ENCODE results near the gene CCNI2. TPM values are rescaled to one million over a fixed set of nuclear protein-coding genes. Genes with fewer than 3 reads are reported as not detected.

CCNI2 gene
- total and polyA plus RNA-seq, 9 of the 15 experiments (the other 6 are each of a cell fraction or from before 2014, with no cell fraction given): 0.05 to 1.7 (median 0.81) TPM; not detected in 5

- peak; percentile 71; the same call in 1 of the 2 replicates for TF ChIP-seq ZNF592 (IDR thresholded peaks at IDR 0.05)
- no peak for TF ChIP-seq ZNF140 (CRISPR knock-in tag; IDR thresholded peaks at IDR 0.05)
- no peak for TF ChIP-seq POU5F1 (IDR thresholded peaks at IDR 0.05; ENCODE audit: borderline replicate concordance, low read depth, low read length, partially characterized antibody)
- no peak for TF ChIP-seq SIN3B (IDR thresholded peaks at IDR 0.05; ENCODE audit: low read depth)
- TF ChIP-seq ELF1 (tag; IDR thresholded peaks at IDR 0.05): no peak
- no peak for TF ChIP-seq ZNF212 (CRISPR knock-in tag; IDR thresholded peaks at IDR 0.05)
- TF ChIP-seq ZNF766 (CRISPR knock-in tag; conservative IDR thresholded peaks at IDR 0.05): no peak
- peak; percentile 78 for TF ChIP-seq SMARCA4 (IDR thresholded peaks at IDR 0.05)
- TF ChIP-seq SREBF2 (CRISPR knock-in tag; IDR thresholded peaks at IDR 0.05): no peak
- no peak for TF ChIP-seq MXI1 (IDR thresholded peaks at IDR 0.05; ENCODE audit: low read depth, low read length)
- TF ChIP-seq ZNF717 (CRISPR knock-in tag; IDR thresholded peaks at IDR 0.05): no peak
- no peak for TF ChIP-seq ARID4B (CRISPR knock-in tag; IDR thresholded peaks at IDR 0.05)
- TF ChIP-seq SIN3A (IDR thresholded peaks at IDR 0.05; ENCODE audit: borderline replicate concordance in 2 of 2, control insufficient read depth in 1 of 2, low read depth in 2 of 2, low read length in 2 of 2): no peak
- 0 out of 2 replicates have a peak, but pooled peaks have one; percentile 4 for TF ChIP-seq EGR1 (conservative IDR thresholded peaks at IDR 0.05)
- TF ChIP-seq NR2F6 (CRISPR knock-in tag; IDR thresholded peaks at IDR 0.05): no peak
- no peak for TF ChIP-seq ETS2 (tag; IDR thresholded peaks at IDR 0.05; ENCODE audit: borderline replicate concordance, poor library complexity, severe bottlenecking)
- no peak for TF ChIP-seq CC2D1A (IDR thresholded peaks at IDR 0.05)
- no peak for TF ChIP-seq SMARCB1 (IDR thresholded peaks at IDR 0.05; ENCODE audit: insufficient read length, low read depth)
- peak in 1 of 2 experiments; percentile 75; a peak in 1 of 4 replicates for TF ChIP-seq RCOR1 (IDR thresholded peaks at IDR 0.05; ENCODE audit: borderline replicate concordance in 1 of 2, low read depth in 2 of 2, low read length in 2 of 2)
- TF ChIP-seq IFI16 (CRISPR knock-in tag; IDR thresholded peaks at IDR 0.05): no peak
- TF ChIP-seq ZKSCAN3 (CRISPR knock-in tag; IDR thresholded peaks at IDR 0.05): no peak
- TF ChIP-seq MAFG (tag; conservative IDR thresholded peaks at IDR 0.05): no peak
These were observed 41.3 kb downstream of the CCNI2 start (continued) for GRCh38 chr5:132788508-132788907.

All from K562 (cell line).